Hepatocyte (in vitro differentiated cells): ENCODE data around the gene SMIM1.

Source experiments
- EZH2 ChIP-seq: fragments of 200-600 bp; sonication (generic); IDR thresholded peaks from 2 replicates; pipeline ENCODE4 v1.6.1; 2016; ENCODE audit warnings: antibody characterized with exemption, mild to moderate bottlenecking, borderline replicate concordance
- TF ChIP-seq, protein P1 (sequence below): fragments of 200-600 bp; sonication (generic); IDR thresholded peaks from 2 replicates; pipeline ENCODE4 v1.5.1; 2016; ENCODE audit warnings: antibody characterized with exemption, mild to moderate bottlenecking; ENCODE audit not compliant: poor library complexity

DNA sequence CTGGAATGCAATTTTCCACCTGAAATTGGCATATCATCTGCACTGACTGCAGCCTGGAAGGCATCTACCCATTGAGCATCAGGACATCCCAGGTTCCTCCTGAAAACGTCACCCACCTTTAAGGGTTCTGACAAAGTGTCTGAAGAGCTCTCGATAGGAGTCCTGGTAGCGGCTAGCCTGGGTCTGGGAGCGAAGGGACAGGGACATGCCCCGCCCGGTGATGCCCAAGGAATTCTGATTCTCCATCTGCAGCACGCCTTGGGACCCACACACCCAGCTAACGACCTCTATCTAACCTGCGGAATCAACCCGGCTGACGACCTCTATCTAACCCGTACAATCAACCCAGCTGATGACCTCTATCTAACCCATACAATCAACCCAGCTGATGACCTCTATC lies 33.6 kb upstream of the SMIM1 start:
- TF ChIP-seq, protein P1, sequence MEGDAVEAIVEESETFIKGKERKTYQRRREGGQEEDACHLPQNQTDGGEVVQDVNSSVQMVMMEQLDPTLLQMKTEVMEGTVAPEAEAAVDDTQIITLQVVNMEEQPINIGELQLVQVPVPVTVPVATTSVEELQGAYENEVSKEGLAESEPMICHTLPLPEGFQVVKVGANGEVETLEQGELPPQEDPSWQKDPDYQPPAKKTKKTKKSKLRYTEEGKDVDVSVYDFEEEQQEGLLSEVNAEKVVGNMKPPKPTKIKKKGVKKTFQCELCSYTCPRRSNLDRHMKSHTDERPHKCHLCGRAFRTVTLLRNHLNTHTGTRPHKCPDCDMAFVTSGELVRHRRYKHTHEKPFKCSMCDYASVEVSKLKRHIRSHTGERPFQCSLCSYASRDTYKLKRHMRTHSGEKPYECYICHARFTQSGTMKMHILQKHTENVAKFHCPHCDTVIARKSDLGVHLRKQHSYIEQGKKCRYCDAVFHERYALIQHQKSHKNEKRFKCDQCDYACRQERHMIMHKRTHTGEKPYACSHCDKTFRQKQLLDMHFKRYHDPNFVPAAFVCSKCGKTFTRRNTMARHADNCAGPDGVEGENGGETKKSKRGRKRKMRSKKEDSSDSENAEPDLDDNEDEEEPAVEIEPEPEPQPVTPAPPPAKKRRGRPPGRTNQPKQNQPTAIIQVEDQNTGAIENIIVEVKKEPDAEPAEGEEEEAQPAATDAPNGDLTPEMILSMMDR = no peak
- no peak for TF ChIP-seq EZH2
